HK-2 (cell line): ENCODE data around the gene CEACAM18.
"Not testable (repeated sequence)": the region's sequence is repeated elsewhere in the genome, so short reads cannot be mapped to it uniquely, and the experiment has no call there.

Experiments used
- DNase-seq: peaks from one replicate; pipeline ENCODE4 v3.0.0-alpha.2; 2018; ENCODE audit not compliant: unreplicated experiment

CEACAM18 gene

GRCh38 chr19:51493776-51494175 is 15.4 kb downstream of the CEACAM18 start:
- no peak for DNase-seq

- no peak for DNase-seq
Observed at GRCh38 chr19:51497666-51498065, 19.3 kb downstream of the CEACAM18 start.

- not testable (repeated sequence) for DNase-seq
Observed at GRCh38 chr19:51500931-51501330, 22.6 kb downstream of the CEACAM18 start.

- DNase-seq = no peak
Observed at GRCh38 chr19:51501594-51502263, 23.4 kb downstream of the CEACAM18 start, which contains the start of gene SIGLEC12. SIGLEC12 (minus strand) TSS chr19:51501800; CDS start chr19:51501733, 67 bp downstream.

- DNase-seq = no peak
Observed at GRCh38 chr19:51503286-51503817, 25.0 kb downstream of the CEACAM18 start.

- no peak for DNase-seq
Observed at GRCh38 chr19:51503896-51504295, 25.6 kb downstream of the CEACAM18 start.

- no peak for DNase-seq
Observed at GRCh38 chr19:51505904-51506303, 27.6 kb downstream of the CEACAM18 start.

GRCh38 chr19:51507192-51507591 is 28.9 kb downstream of the CEACAM18 start:
- DNase-seq = no peak

GRCh38 chr19:51507640-51508058 is 29.3 kb downstream of the CEACAM18 start:
- no peak for DNase-seq

- DNase-seq = no peak
Observed at GRCh38 chr19:51508059-51508733, 29.9 kb downstream of the CEACAM18 start.

GRCh38 chr19:51509823-51510660 is 31.7 kb downstream of the CEACAM18 start:
- DNase-seq = no peak

- peak; percentile 5 for DNase-seq
Observed at GRCh38 chr19:51511353-51511752, 33.0 kb downstream of the CEACAM18 start.

- no peak for DNase-seq
Observed at GRCh38 chr19:51513968-51514367, 35.6 kb downstream of the CEACAM18 start.

- peak; percentile 7 for DNase-seq
Observed at GRCh38 chr19:51514866-51515481, 36.6 kb downstream of the CEACAM18 start.

GRCh38 chr19:51520728-51521127 is 42.4 kb downstream of the CEACAM18 start:
- DNase-seq = no peak

- no peak for DNase-seq
Observed at GRCh38 chr19:51521357-51521756, 43.0 kb downstream of the CEACAM18 start.

- no peak for DNase-seq
Observed at GRCh38 chr19:51521781-51522180, 43.4 kb downstream of the CEACAM18 start.

- DNase-seq = no peak
Observed at GRCh38 chr19:51524666-51525264, 46.4 kb downstream of the CEACAM18 start.

- DNase-seq = no peak
Observed at GRCh38 chr19:51525651-51526050, 47.3 kb downstream of the CEACAM18 start.

GRCh38 chr19:51529301-51529700 is 51.0 kb downstream of the CEACAM18 start:
- no peak for DNase-seq

- no peak for DNase-seq
Observed at GRCh38 chr19:51530616-51531015, 52.3 kb downstream of the CEACAM18 start.
